ENCODE data around the gene HS6ST3.

The HS6ST3 gene

GRCh38 chr13:96075953-96076543 lies 13.9 kb upstream of the HS6ST3 start:
- DNase-seq, result no peak
- Histone ChIP-seq H3K27me3 (ENCODE audit: insufficient read depth, low read depth, severe bottlenecking) (peaks cover 75% of the 10 kb centered on the region), H3K9me3 (ENCODE audit: severe bottlenecking) (no peaks in the 10 kb centered on the region), H3K27ac (no peak overlapping the region), H3K36me3 (no peaks in the 10 kb centered on the region), H3K4me3 (ENCODE audit: low read depth, low read length) (no peak overlapping the region)
- TF ChIP-seq, protein P1, sequence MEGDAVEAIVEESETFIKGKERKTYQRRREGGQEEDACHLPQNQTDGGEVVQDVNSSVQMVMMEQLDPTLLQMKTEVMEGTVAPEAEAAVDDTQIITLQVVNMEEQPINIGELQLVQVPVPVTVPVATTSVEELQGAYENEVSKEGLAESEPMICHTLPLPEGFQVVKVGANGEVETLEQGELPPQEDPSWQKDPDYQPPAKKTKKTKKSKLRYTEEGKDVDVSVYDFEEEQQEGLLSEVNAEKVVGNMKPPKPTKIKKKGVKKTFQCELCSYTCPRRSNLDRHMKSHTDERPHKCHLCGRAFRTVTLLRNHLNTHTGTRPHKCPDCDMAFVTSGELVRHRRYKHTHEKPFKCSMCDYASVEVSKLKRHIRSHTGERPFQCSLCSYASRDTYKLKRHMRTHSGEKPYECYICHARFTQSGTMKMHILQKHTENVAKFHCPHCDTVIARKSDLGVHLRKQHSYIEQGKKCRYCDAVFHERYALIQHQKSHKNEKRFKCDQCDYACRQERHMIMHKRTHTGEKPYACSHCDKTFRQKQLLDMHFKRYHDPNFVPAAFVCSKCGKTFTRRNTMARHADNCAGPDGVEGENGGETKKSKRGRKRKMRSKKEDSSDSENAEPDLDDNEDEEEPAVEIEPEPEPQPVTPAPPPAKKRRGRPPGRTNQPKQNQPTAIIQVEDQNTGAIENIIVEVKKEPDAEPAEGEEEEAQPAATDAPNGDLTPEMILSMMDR (IDR thresholded peaks at IDR 0.05; ENCODE audit: low read depth, low read length), result peak; percentile 35

GRCh38 chr13:96080676-96081075 lies 9.2 kb upstream of the HS6ST3 start:
- Histone ChIP-seq H3K27me3 (ENCODE audit: insufficient read depth, low read depth, severe bottlenecking) (peaks cover 71% of the 10 kb centered on the region), H3K36me3 (no peaks in the 10 kb centered on the region), H3K27ac (no peak overlapping the region), H3K9me3 (ENCODE audit: severe bottlenecking) (no peaks in the 10 kb centered on the region), H3K4me3 (ENCODE audit: low read depth, low read length) (no peak overlapping the region)
- no peak for DNase-seq
- TF ChIP-seq, protein P1 (IDR thresholded peaks at IDR 0.05; ENCODE audit: low read depth, low read length), result no peak

DNA sequence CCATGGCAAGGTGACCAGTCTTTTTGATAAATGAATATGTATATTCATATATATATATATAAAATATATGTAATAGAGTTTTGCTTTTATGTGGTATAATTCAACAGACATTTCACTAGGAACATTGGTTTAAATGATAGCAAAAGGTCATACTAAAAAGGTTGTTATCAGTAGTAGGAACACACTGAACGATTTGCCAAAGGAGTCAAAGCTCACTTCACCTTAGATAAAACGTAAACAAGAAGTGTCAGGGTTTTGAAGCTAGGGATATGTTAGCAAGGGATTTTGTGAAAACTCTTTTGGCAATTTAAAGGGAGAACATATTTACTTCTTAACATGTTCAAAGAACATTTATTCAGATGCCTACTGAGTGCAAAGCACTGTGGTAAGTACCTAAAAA lies 8.0 kb upstream of the HS6ST3 start:
- TF ChIP-seq, protein P1 (IDR thresholded peaks at IDR 0.05; ENCODE audit: low read depth, low read length), result no peak
- Histone ChIP-seq H3K27me3 (ENCODE audit: insufficient read depth, low read depth, severe bottlenecking) (peaks cover 73% of the 10 kb centered on the region), H3K27ac (no peak overlapping the region), H3K4me3 (ENCODE audit: low read depth, low read length) (no peak overlapping the region), H3K36me3 (no peaks in the 10 kb centered on the region), H3K9me3 (ENCODE audit: severe bottlenecking) (no peaks in the 10 kb centered on the region)
- no peak for DNase-seq

DNA sequence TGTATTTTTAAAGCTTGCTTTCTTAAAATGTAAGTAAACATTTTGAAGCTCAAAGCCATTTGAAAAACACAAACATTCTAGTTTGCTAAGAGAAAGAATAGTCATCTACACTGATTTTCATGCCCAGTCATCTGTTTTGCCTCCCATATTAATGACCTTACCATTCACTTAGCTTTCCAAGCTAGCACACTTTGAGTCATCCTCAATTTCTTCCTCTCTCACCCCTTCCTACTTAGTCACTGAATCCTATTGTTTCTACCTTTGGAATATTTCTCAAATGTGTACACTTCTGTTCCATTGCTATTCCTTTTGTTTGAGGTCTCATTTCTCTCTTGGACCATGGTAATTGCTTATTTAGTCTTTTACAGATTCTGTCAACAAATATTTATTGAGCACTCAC lies 7.3 kb upstream of the HS6ST3 start:
- H3K9me3 ChIP-seq (ENCODE audit: severe bottlenecking), result no peaks in the 10 kb centered on the region
- no peak overlapping the region for H3K4me3 ChIP-seq (ENCODE audit: low read depth, low read length)
- H3K36me3 ChIP-seq, result no peaks in the 10 kb centered on the region
- no peak for DNase-seq
- TF ChIP-seq, protein P1 (IDR thresholded peaks at IDR 0.05; ENCODE audit: low read depth, low read length), result no peak
- peaks cover 73% of the 10 kb centered on the region for H3K27me3 ChIP-seq (ENCODE audit: insufficient read depth, low read depth, severe bottlenecking)
- H3K27ac ChIP-seq, result no peak overlapping the region

- TF ChIP-seq, protein P1 (IDR thresholded peaks at IDR 0.05; ENCODE audit: low read depth, low read length), result no peak
- Histone ChIP-seq H3K27ac (no peak overlapping the region), H3K27me3 (ENCODE audit: insufficient read depth, low read depth, severe bottlenecking) (peaks cover 68% of the 10 kb centered on the region), H3K4me3 (ENCODE audit: low read depth, low read length) (no peak overlapping the region), H3K9me3 (ENCODE audit: severe bottlenecking) (no peaks in the 10 kb centered on the region), H3K36me3 (no peaks in the 10 kb centered on the region)
- DNase-seq, result no peak
Measured at GRCh38 chr13:96086736-96087135, 3.2 kb upstream of the HS6ST3 start.

GRCh38 chr13:96089139-96089538 lies 768 bp upstream of the HS6ST3 start:
- Histone ChIP-seq H3K27ac (no peak overlapping the region), H3K27me3 (ENCODE audit: insufficient read depth, low read depth, severe bottlenecking) (peaks cover 89% of the 10 kb centered on the region), H3K36me3 (no peaks in the 10 kb centered on the region), H3K4me3 (ENCODE audit: low read depth, low read length) (no peak overlapping the region), H3K9me3 (ENCODE audit: severe bottlenecking) (no peaks in the 10 kb centered on the region)
- no peak for DNase-seq
- TF ChIP-seq, protein P1 (IDR thresholded peaks at IDR 0.05; ENCODE audit: low read depth, low read length), result no peak

All from WERI-Rb-1 (cell line).